DND-41 (cell line): ENCODE measurements around the gene PRG3.

Experiments
- ATAC-seq: fragments of 200-7000 bp; cut with Tn5 transposase; 3 replicates; pipeline ENCODE4 v1.9.1; 2021; ENCODE audit warnings: low read depth; ENCODE audit not compliant: insufficient read depth
- DNase-seq: peaks from one replicate; pipeline ENCODE4 v3.0.0-alpha.2; 2020
- H2AFZ ChIP-seq: 2 replicates; pipeline ENCODE4 v1.6.0; 2012; ENCODE audit warnings: low read depth, low read length
- H3K27ac ChIP-seq: 2 replicates; pipeline ENCODE4 v1.5.1; 2012; ENCODE audit warnings: low read length, inconsistent platforms
- H3K27me3 ChIP-seq: fragments of 200-600 bp; sonication (generic); 2 replicates; pipeline ENCODE4 v1.6.0; 2012; ENCODE audit warnings: low read length, mild to moderate bottlenecking, inconsistent platforms; ENCODE audit not compliant: insufficient read depth, poor library complexity
- H3K36me3 ChIP-seq: 2 replicates; pipeline ENCODE4 v1.5.1; 2012; ENCODE audit warnings: low read length, inconsistent platforms; ENCODE audit not compliant: insufficient read depth
- H3K4me1 ChIP-seq: 2 replicates; pipeline ENCODE4 v1.5.1; 2012; ENCODE audit warnings: mild to moderate bottlenecking, low read length; ENCODE audit not compliant: insufficient read depth
- H3K4me2 ChIP-seq: 2 replicates; pipeline ENCODE4 v1.6.0; 2012; ENCODE audit warnings: mild to moderate bottlenecking, moderate library complexity, low read length, inconsistent platforms; ENCODE audit not compliant: insufficient read depth
- H3K4me3 ChIP-seq, 2 experiments: fragments of 200-600 bp in 1 of 2; shearing (Covaris generic) in 1 of 2; 2 replicates each; pipeline ENCODE4 v1.5.1; 2012 to 2016; ENCODE audit warnings: inconsistent platforms in 2 of 2, low read length in 2 of 2, mild to moderate bottlenecking in 2 of 2, low read depth in 1 of 2, moderate library complexity in 1 of 2
- H3K79me2 ChIP-seq: 2 replicates; pipeline ENCODE4 v1.6.0; 2012; ENCODE audit warnings: low read length, inconsistent platforms; ENCODE audit not compliant: insufficient read depth
- H3K9ac ChIP-seq: 2 replicates; pipeline ENCODE4 v1.6.0; 2012; ENCODE audit warnings: low read depth, mild to moderate bottlenecking, inconsistent platforms, low read length, moderate library complexity
- H3K9me3 ChIP-seq: 2 replicates; pipeline ENCODE4 v1.5.1; 2012; ENCODE audit warnings: low read length, moderate library complexity, mild to moderate bottlenecking, inconsistent platforms; ENCODE audit not compliant: insufficient read depth, severe bottlenecking
- H4K20me1 ChIP-seq: 2 replicates; pipeline ENCODE4 v1.6.0; 2012; ENCODE audit warnings: low read length; ENCODE audit not compliant: insufficient read depth
- CTCF ChIP-seq: IDR thresholded peaks from 2 replicates; pipeline ENCODE4 v1.5.1; 2012; ENCODE audit warnings: borderline replicate concordance, low read length, moderate library complexity, mild to moderate bottlenecking; ENCODE audit not compliant: poor library complexity, severe bottlenecking; ENCODE audit errors: extremely low read depth
- EZH2 ChIP-seq: IDR thresholded peaks from 3 replicates; pipeline ENCODE4 v1.6.1; 2012; ENCODE audit warnings: borderline replicate concordance, low read depth, mild to moderate bottlenecking, moderate library complexity, low read length, inconsistent platforms; ENCODE audit not compliant: severe bottlenecking

PRG3 gene

GRCh38 chr11:57330029-57330428, 50.9 kb downstream of the PRG3 start:
- DNase-seq (no peak), ATAC-seq (no peak)
- peaks cover 13% of the 10 kb centered on the region; the same call in 1 of the 2 replicates for H4K20me1 ChIP-seq
- H3K27me3 ChIP-seq, result no peaks in the 10 kb centered on the region
- peaks cover 67% of the 10 kb centered on the region for H3K4me1 ChIP-seq
- H3K36me3 ChIP-seq, result peaks cover 90% of the 10 kb centered on the region
- no peak overlapping the region; the same call in 1 of the 2 replicates for H3K4me2 ChIP-seq
- no peaks in the 10 kb centered on the region for H3K9me3 ChIP-seq
- no peak overlapping the region for H2AFZ ChIP-seq
- H3K27ac ChIP-seq, result no peak overlapping the region
- TF ChIP-seq CTCF, result no peak
- H3K9ac ChIP-seq, result no peak overlapping the region
- no peak overlapping the region for H3K4me3 ChIP-seq
- peaks cover 37% of the 10 kb centered on the region for H3K79me2 ChIP-seq

- peaks cover 71% of the 10 kb centered on the region for H3K36me3 ChIP-seq
These were observed 53.2 kb downstream of the PRG3 start for GRCh38 chr11:57327721-57328120.

More at GRCh38 chr11:57327721-57328120, 53.2 kb downstream of the PRG3 start:
- H3K27ac ChIP-seq, result no peak overlapping the region
- H3K9me3 ChIP-seq, result no peaks in the 10 kb centered on the region
- H2AFZ ChIP-seq, result no peak overlapping the region
- peaks cover 13% of the 10 kb centered on the region; the same call in 1 of the 2 replicates for H4K20me1 ChIP-seq
- ATAC-seq (no peak), DNase-seq (no peak)
- H3K27me3 ChIP-seq, result no peaks in the 10 kb centered on the region
- H3K79me2 ChIP-seq, result peaks cover 27% of the 10 kb centered on the region
- no peak overlapping the region for H3K4me3 ChIP-seq
- no peak overlapping the region for H3K9ac ChIP-seq
- TF ChIP-seq EZH2 (no peak), CTCF (no peak)
- H3K4me2 ChIP-seq, result no peak overlapping the region
- H3K4me1 ChIP-seq, result peaks cover 60% of the 10 kb centered on the region
